Endometrial microvascular endothelial cells (primary cell): ENCODE measurements around the gene SPAG9. TPM values are rescaled to one million over a fixed set of nuclear protein-coding genes. Genes with fewer than 3 reads are reported as not detected.
"Not testable (repeated sequence)": the region's sequence is repeated elsewhere in the genome, so short reads cannot be mapped to it uniquely, and the experiment has no call there.

Source experiments
- in situ Hi-C: cut with HindIII; loops from 2 replicates; pipeline ENCODE4 v1.10.0; 2017; ENCODE audit warnings: low sequenced_read_pairs, low pct_unique_long_range_greater_than_20kb; ENCODE audit errors: inconsistent ontology term
- total RNA-seq: library from RNA; depleted of rRNA; stranded (reverse); fragments of >200 nt; gene quantifications from one replicate; pipeline ENCODE4 v1.2.3, GENCODE V29; 2015; ENCODE audit errors: inconsistent ontology term

Gene SPAG9
- total RNA-seq, 1 donor from 2014 or later: 41.1 TPM

- in situ Hi-C loops: no loop called here
Measured at GRCh38 chr17:51103451-51103850, 17.2 kb downstream of the SPAG9 start.

- in situ Hi-C loops: no loop called here
Measured at GRCh38 chr17:51103050-51103449, 17.6 kb downstream of the SPAG9 start.

- in situ Hi-C loops: no loop called here
Measured at GRCh38 chr17:51097708-51098446, 22.8 kb downstream of the SPAG9 start.

- in situ Hi-C loops: no loop called here
Measured at GRCh38 chr17:51091635-51092034, 29.0 kb downstream of the SPAG9 start.

GRCh38 chr17:51088868-51089267 is 31.8 kb downstream of the SPAG9 start:
- in situ Hi-C loops: not testable (repeated sequence)

GRCh38 chr17:51088287-51088686 is 32.4 kb downstream of the SPAG9 start:
- in situ Hi-C loops: no loop called here

- in situ Hi-C loops: no loop called here
Measured at GRCh38 chr17:51087072-51087757, 33.5 kb downstream of the SPAG9 start.

- in situ Hi-C loops: no loop called here
Measured at GRCh38 chr17:51085150-51085805, 35.4 kb downstream of the SPAG9 start.

GRCh38 chr17:51083981-51084380 is 36.7 kb downstream of the SPAG9 start:
- in situ Hi-C loops: no loop called here

GRCh38 chr17:51083364-51083763 is 37.3 kb downstream of the SPAG9 start:
- in situ Hi-C loops: not testable (repeated sequence)

GRCh38 chr17:51079049-51079448 is 41.6 kb downstream of the SPAG9 start:
- in situ Hi-C loops: no loop called here

- in situ Hi-C loops: no loop called here
Measured at GRCh38 chr17:51078009-51078592, 42.6 kb downstream of the SPAG9 start.

- in situ Hi-C loops: no loop called here
Measured at GRCh38 chr17:51076821-51077220, 43.8 kb downstream of the SPAG9 start.

- in situ Hi-C loops: no loop called here
Measured at GRCh38 chr17:51071556-51071955, 49.1 kb downstream of the SPAG9 start.

GRCh38 chr17:51065466-51065865 is 55.2 kb downstream of the SPAG9 start:
- in situ Hi-C loops: no loop called here

- in situ Hi-C loops: no loop called here
Measured at GRCh38 chr17:51064061-51064735, 56.5 kb downstream of the SPAG9 start.

- in situ Hi-C loops: no loop called here
Measured at GRCh38 chr17:51060396-51060795, 60.3 kb downstream of the SPAG9 start.

GRCh38 chr17:51059781-51060180 is 60.9 kb downstream of the SPAG9 start:
- in situ Hi-C loops: no loop called here

- in situ Hi-C loops: no loop called here
Measured at GRCh38 chr17:51057534-51057933, 63.1 kb downstream of the SPAG9 start.
